ENCODE data around the gene EVI5. TPM values are rescaled to one million over a fixed set of nuclear protein-coding genes. Genes with fewer than 3 reads are reported as not detected.

The EVI5 gene
- total RNA-seq, 1 experiment from 2014 or later: 12.8 TPM

DNA sequence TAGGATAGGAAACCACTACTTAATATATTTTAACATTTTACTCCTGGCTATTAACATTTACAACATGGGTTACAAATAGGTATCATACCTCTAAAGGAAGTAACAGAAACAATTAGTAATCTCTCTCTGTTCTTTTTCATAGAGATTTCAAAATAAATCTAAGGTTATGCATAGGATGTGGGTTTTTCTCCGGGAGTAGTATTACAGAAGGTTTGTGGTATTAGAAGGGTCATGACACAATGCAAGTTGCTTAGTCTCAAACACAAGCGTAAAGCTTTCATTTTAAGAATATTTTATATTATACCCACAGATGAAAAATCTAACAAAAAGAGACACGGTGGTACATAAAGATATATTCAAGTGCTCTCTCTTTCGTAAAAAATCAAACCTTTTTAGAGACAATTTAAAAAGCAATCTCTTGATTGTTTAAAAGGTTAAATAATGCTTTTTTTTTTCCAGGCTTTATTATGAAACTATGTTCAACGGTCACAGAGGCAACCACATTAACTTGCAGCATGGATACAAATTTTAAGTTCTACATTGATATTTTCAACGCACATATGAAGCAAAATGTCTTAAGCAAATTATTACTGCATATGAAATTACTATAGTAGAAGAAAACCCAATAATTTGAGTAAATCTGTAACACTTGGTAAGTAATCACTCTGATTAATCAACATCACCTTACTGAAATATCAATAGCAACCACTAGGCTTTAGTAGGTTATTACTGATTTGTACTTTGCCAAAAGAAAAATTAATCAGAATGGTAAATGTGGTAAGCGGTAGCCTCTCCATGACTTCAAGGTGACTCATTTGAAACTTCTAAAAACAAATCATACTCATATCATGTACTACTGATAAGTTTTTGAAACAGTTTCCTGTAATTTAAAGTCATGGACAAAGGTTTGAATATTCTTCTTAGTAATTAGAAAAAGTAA lies 200.8 kb downstream of the EVI5 start:
- H3K36me3 ChIP-seq: no peaks in the 10 kb centered on the region
- no peaks in the 10 kb centered on the region for H3K27me3 ChIP-seq
- DNase-seq: no peak
- no peaks in the 10 kb centered on the region for H3K9me3 ChIP-seq
- H3K4me3 ChIP-seq: no peak overlapping the region

DNA sequence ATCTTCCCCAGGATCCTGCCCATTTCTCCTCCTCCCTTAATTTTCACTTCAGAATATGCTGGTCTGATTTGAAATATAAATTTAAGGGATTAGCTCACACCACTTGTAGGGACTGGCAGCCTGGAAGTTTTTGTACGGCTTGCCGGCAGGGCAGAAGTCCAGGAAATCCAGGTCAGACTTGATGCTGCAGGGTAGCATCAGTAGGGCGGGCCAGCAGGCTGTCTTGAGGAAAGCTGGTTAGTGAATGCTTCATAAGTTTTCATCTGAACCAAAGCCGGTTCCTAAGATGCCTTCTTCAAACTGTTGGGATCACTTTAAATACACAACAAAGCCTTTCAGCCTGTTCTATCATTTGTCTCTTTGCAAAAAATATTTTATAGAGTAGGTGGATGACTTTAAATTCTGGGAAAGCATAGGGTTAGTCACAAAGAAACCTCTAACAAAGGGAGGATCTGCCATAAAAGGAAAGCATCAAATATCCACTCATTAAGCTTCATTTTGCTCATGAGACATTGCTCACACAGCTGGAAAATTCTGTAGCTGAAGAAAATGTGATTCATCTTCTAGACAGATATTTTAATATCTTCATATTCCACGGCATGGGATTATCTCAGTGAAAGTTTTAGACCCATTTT lies 207.5 kb downstream of the EVI5 start:
- H3K4me3 ChIP-seq: no peak overlapping the region
- peak; percentile 29 for DNase-seq
- no peaks in the 10 kb centered on the region for H3K9me3 ChIP-seq
- H3K27me3 ChIP-seq: no peaks in the 10 kb centered on the region
- H3K36me3 ChIP-seq: no peaks in the 10 kb centered on the region

DNA sequence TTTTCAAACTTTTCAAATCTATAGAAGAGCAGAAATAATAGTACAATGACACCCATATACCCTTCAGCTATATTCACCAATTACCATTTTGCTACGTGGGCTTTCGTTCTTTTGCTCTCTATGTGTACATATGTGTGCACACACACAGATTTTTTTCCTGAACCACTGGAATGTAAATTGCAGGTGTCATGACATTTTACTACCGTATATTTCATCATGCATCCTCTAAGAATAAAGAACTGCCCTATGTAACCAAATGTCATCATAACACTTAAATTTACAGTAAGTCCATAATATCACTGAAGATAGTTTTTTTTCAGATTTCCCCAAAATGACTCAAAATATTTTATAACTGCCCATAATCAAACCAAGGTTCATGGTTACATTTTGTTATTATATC lies 209.8 kb downstream of the EVI5 start:
- no peak for DNase-seq
- H3K36me3 ChIP-seq: no peaks in the 10 kb centered on the region
- no peaks in the 10 kb centered on the region for H3K27me3 ChIP-seq
- H3K9me3 ChIP-seq: no peaks in the 10 kb centered on the region
- H3K4me3 ChIP-seq: no peak overlapping the region

DNA sequence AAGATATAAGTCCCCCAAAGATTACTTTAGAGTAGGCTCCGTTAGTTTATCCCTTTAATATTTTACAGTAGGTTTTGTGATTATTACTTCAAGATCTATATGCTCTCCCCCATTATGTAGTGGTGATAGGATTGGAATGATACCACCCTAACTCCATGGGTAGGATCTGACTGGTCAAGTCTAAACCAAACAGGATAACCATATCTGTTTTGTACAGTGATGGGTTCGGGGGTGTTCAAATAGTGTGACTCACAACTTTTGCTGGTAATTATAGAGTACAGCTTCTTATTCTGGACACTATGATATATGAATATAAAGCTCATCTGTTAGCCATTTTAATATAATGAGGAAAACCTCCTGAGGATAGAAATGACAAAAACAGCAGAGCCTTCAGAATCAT lies 212.4 kb downstream of the EVI5 start:
- H3K36me3 ChIP-seq: no peaks in the 10 kb centered on the region
- no peak for DNase-seq
- H3K4me3 ChIP-seq: no peak overlapping the region
- H3K9me3 ChIP-seq: no peaks in the 10 kb centered on the region
- no peaks in the 10 kb centered on the region for H3K27me3 ChIP-seq

DNA sequence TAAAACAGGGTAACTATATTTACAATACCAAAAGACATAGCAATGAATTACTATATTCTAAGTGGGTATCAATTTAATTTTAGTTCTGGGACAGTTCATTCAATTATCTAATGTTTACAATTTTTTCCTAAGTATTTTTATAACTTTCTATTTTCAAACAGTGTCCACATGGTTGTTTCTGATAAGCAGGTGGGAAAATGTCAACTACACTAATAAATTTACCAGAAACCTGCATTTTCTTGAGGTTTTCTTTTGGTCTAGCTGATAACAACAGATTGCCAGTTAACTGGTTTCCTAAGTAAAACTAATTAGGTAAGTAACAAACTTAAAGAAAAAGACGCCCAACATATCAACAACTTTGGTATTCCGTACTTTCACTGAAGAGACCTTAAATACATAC lies 213.3 kb downstream of the EVI5 start:
- no peaks in the 10 kb centered on the region for H3K9me3 ChIP-seq

DNA sequence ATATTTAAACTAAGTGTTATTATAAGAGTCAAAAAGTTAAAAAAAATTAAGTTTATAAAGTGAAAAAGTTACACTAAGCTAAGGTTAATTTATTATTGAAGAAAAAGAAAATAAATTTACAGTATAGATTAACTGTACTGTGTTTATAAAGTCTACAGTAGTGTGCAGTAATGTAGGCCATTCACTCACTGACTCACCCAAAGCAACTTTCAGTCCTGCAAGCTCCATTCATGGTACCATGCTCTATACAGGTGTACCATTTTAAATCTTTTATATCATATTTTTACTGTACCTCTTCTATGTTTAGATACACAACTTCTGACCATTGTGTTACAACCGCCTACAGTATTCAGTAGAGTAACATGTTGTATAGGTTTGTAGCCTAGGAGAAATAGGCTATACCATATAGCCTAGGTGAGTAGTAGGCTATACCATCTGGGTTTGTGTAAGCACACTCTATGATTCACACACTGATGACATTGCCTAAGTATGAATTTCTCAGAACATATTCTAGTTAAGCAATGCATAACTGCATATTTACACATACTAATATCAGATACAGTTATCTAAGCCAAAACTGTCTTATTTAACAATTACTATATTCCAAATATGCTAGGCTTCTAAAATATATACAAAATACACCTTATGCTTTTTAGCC lies 217.6 kb downstream of the EVI5 start:
- H3K9me3 ChIP-seq: no peaks in the 10 kb centered on the region
- H3K27me3 ChIP-seq: no peaks in the 10 kb centered on the region
- peaks cover 3% of the 10 kb centered on the region; the same call in 1 of the 2 replicates for H3K36me3 ChIP-seq
- H3K4me3 ChIP-seq: no peak overlapping the region
- no peak for DNase-seq

More for the DNA sequence above, 213.3 kb downstream of the EVI5 start:
- no peak for DNase-seq
- H3K27me3 ChIP-seq: no peaks in the 10 kb centered on the region
- no peaks in the 10 kb centered on the region for H3K36me3 ChIP-seq
- H3K4me3 ChIP-seq: no peak overlapping the region

DNA sequence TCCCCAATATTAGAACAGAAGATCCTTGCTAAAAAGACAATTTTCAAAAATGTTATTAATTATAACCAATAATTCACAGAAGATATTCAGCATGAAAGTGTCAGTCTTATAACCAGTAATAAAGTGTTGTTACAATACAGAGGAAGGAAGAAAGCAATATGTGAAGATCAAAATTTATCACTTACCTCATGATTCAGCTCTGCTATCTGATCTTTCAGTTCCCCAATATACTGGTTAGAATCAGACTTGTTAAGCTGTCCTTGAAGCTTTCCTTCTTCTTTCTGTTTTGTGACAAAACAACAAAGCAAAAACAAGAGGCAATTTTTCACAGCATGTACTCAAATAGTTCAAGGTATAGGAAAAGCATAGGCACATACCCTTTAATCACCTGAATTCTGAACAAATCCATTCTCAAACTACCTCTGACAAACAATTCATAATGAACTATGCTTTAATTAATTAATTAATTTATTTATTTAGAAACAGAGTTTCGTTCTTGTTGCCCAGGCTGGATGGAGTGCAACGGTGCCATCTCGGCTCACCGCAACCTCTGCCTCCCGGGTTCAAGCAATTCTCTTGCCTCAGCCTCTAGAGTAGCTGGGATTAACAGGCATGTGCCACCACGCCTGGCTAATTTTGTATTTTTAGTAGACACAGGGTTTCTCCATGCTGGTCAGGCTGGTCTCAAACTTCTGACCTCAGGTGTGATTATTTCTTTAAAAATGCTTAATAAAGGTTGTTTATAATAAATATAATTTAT lies 221.3 kb downstream of the EVI5 start:
- Histone ChIP-seq H3K27me3 (no peaks in the 10 kb centered on the region), H3K9me3 (no peaks in the 10 kb centered on the region), H3K4me3 (no peak overlapping the region), H3K36me3 (peaks cover 3% of the 10 kb centered on the region; the same call in 1 of the 2 replicates)
- DNase-seq: no peak

DNA sequence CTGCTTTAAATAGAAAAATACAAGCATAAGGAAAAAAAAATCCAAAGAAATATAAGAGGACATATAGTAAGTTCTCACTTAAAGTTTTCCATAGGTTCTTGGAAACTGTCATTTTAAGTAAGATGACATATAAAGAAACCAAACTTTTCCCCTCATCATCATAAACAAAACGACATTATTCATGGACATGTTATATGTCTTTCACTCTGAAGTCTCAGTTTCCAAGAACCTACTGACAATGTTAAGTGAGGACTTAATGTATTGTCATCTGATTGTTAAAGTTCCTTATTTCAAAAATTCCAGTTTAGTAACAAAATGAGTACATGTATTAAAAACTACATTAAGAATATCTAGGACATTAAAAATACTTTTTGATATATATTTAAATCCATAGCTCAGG lies 228.6 kb downstream of the EVI5 start:
- H3K36me3 ChIP-seq: no peaks in the 10 kb centered on the region
- DNase-seq: no peak
- no peaks in the 10 kb centered on the region for H3K9me3 ChIP-seq
- H3K4me3 ChIP-seq: no peak overlapping the region
- H3K27me3 ChIP-seq: no peaks in the 10 kb centered on the region

DNA sequence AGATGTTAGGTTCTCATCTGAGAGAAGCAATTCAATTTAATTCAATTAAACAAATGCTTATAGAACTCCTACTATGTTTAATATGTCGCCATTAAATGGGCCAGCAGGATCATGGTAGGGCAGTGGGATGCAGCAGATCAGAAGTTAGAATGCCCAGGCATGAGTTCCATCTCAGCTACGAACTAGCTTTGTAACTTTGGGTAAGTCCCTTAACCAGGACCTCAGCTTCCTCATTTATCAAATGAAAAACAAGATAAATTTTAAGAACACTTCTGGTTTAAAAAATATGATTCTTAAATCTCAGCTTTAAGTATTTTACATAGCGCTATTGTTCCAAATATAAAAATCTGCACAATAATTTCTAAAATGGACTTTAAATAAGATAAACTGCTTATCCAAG lies 230.7 kb downstream of the EVI5 start:
- H3K9me3 ChIP-seq: no peaks in the 10 kb centered on the region
- no peak for DNase-seq
- no peak overlapping the region for H3K4me3 ChIP-seq
- no peaks in the 10 kb centered on the region for H3K27me3 ChIP-seq
- no peaks in the 10 kb centered on the region for H3K36me3 ChIP-seq

DNA sequence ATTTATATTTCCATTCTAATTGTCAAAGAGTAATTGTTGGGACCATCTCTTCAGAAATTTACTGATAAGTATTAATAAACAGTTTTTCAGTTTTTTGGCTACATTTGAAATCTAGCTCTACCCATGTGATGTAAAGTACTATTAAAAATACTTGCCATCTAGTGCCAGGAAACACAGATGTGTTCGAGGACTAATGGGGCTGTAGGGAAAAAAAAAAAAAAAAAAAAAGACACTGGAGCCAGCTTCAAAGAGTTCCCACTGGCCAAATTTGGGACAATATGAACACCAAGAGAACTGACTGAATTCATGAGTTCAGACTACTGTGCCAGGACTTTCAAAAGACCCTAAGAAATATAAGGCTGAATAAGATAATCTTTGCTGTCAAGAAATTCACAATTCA lies 233.0 kb downstream of the EVI5 start:
- DNase-seq: no peak
- H3K27me3 ChIP-seq: no peaks in the 10 kb centered on the region
- H3K9me3 ChIP-seq: no peaks in the 10 kb centered on the region
- no peaks in the 10 kb centered on the region for H3K36me3 ChIP-seq
- no peak overlapping the region for H3K4me3 ChIP-seq

DNA sequence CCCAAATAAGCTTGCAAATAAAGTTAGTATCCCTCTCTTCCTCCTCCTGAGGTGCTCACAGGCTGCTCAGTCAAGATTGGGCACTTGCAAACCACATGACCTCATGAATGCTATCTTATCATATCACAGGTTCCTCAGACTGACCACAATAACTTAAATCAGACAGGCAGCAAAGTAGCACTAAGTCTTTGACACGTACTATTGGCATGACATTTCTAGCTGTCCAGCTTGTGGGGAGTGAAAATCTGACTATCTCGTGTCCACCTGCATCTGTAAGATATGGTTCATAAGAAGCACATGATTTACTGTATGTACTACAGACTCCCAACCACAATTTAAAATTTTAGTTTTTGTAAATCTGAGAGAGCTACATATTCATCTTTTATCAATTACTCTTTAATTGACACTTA lies 240.1 kb downstream of the EVI5 start:
- Histone ChIP-seq H3K27me3 (no peaks in the 10 kb centered on the region), H3K4me3 (no peak overlapping the region), H3K36me3 (no peaks in the 10 kb centered on the region), H3K9me3 (no peaks in the 10 kb centered on the region)
- DNase-seq: no peak

DNA sequence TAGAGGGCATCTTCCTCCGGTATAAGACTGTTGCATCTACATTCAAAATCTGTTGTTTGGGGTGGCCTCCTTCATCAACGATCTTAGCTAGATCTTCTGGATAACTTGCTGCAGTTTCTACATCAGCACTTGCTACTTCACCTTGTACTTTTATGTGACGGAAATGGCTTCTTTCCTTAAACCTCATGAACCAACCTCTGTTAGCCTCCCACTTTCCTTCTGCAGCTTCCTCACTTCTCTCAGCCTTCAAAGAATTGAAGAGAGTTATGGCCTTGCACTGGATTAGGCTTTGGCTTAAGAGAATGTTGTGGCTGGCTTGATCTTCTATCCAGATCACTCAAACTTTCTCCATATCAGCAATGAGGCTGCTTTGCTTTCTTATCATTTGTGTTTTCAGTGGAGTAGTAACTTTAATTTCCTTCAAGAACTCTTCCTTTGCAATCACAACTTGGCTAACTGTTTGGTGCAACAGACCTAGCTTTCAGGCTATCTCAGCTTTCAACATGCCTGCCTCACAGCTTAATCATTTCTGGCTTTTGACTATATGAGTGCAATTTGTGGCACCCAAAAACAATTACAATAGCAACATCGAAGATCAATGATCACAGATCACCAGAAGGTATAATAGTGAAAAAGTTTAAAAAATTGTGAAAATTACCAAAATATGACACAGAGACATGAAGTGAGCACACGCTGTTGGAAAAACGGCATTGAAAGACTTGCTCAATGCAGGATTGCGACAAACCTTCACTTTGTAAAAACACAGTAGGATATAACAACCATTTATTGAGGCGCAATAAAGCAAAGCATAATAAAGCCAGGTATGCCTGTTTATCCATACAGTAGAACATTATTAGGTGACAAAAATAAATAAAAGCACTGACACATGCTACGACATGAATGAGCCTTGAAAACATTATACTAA lies 241.5 kb downstream of the EVI5 start:
- H3K4me3 ChIP-seq: no peak overlapping the region
- no peaks in the 10 kb centered on the region for H3K36me3 ChIP-seq
- no peak for DNase-seq
- no peaks in the 10 kb centered on the region for H3K27me3 ChIP-seq
- H3K9me3 ChIP-seq: no peaks in the 10 kb centered on the region

DNA sequence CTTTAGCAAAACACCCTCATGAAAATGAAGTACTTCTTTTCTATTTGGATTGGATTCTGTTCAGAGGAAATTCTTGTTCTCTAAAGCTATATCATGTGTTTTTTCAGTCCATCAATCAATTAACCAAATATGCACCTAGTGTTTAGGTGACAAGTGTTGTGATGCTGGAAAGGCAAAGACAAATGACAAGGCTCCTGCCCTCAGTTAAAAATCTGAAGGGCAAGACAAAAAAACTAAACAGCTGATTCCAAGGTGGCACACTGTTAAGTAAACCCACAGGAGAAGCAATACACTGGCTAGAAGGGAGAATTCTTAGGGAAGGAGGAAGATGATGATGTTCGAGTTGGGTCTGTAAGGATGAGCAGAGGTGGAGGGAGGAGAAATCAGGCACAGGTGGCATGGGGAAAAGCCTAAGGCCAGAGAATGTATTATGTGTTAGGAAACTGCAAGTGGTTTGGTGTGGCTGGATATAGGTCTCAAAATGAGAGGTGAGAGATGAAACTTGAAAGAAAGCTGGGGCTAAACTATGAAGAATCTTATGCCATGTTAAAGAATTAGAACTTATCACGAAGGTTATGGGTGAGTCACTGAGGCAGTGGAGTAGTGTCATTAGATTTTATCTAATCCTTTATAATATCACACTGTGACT lies 246.4 kb downstream of the EVI5 start:
- Histone ChIP-seq H3K27me3 (no peaks in the 10 kb centered on the region), H3K36me3 (no peaks in the 10 kb centered on the region), H3K4me3 (no peak overlapping the region), H3K9me3 (no peaks in the 10 kb centered on the region)
- DNase-seq: no peak

DNA sequence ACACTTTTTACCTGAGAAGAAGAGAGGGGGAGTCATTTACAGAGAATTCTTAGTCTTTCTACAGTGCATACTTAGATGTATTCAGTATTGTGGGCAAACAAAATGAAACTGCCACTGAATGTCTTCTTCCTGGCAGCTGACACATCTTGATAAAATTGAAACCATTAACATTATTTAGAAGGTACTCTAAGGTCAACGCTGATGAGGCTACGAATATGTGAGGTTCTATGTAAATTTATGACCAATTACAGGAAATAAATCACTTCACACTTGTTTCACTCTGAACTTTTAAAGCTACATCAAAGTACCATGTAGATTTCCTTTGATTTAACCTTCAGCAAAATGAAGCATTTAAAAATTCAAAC lies 246.9 kb downstream of the EVI5 start:
- Histone ChIP-seq H3K4me3 (no peak overlapping the region), H3K27me3 (no peaks in the 10 kb centered on the region), H3K9me3 (no peaks in the 10 kb centered on the region), H3K36me3 (no peaks in the 10 kb centered on the region)
- no peak for DNase-seq

DNA sequence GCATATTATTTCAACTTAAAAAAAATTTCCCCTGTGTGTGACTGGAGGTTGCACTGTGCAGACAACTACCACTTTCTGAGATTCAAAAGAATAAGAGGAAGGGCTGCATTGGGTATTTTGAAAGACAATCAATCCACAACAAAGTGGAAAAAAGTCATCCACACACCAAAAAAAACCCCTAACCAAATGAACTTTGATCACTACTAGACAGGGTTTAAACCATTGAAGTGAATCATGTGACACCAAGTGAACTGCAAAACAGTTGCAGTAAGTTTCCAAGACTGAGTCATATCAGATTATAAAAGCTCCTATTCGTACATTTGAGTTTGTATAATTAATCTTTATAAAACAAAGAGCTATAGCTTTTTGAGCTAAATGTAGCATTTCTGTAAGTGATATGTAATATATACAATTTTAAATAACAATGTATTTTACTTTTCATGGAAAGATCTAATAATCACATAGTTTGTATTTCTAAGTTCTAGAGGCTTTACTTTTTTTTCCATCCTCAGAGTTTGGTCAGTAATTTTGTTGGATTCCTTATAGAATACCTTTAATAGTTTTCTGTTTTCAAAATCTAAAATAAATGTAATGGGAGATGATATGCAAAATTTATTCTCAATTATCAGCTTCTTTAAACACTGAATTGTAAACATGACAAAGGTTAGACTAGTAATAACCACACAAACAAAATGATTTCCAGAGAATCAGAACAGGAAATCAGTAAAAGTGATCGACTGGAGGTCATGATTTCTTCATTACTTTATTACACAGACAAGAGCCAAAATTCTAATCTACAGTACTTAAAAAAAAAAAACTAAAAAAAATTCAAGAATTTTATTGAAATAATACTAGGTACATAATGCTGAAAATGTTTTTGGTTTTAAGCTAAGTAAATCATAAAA lies 247.7 kb downstream of the EVI5 start:
- no peak overlapping the region for H3K4me3 ChIP-seq
- no peaks in the 10 kb centered on the region for H3K27me3 ChIP-seq
- H3K36me3 ChIP-seq: no peaks in the 10 kb centered on the region
- no peaks in the 10 kb centered on the region for H3K9me3 ChIP-seq
- no peak for DNase-seq
